Adrenal gland (tissue), 5 donors: ENCODE measurements around the gene SLC38A1.

Experiments used
- POLR2A ChIP-seq, 2 donors: fragments of 450-650 bp; IDR thresholded peaks; one replicate each; pipeline ENCODE4 v1.6.1; 2017; ENCODE audit warnings: antibody characterized with exemption in 2 of 2, mild to moderate bottlenecking in 2 of 2, moderate library complexity in 1 of 2
- TF ChIP-seq, protein P1 (sequence below), 6 experiments: fragments of 450-650 bp in 4 of 6; fragments of 200-600 bp in 2 of 6; sonication (generic) in 1 of 6; IDR thresholded peaks; 1 replicate in 5 of 6; 2 replicates in 1 of 6; pipeline versions ENCODE4 v1.5.1 to v1.8.0; 2016 to 2021; ENCODE audit warnings: antibody characterized with exemption in 6 of 6, mild to moderate bottlenecking in 2 of 6, moderate library complexity in 1 of 6
- donor health status: DM: no; HTN: no; CAD: no.

DNA sequence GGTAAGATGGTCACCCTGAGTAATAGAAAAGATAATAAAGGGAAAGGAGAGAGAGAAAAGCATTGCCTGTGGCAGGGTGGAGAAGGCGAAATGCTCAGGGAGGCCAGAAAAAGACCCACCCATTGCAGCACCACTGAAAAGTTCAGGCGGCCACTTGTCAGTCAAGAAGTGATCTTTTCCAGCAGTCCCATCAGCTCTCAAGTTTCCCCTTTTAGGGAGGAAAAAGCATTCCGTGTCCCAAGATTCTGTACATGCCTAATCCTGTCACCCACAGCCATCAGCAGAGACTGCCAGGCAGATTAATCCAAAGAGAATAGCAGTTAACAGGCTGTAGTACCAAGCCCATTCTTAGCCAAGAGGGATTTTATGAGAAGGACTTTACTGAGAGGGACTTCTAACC, 11.9 kb downstream of the SLC38A1 start:
- TF ChIP-seq, protein P1, sequence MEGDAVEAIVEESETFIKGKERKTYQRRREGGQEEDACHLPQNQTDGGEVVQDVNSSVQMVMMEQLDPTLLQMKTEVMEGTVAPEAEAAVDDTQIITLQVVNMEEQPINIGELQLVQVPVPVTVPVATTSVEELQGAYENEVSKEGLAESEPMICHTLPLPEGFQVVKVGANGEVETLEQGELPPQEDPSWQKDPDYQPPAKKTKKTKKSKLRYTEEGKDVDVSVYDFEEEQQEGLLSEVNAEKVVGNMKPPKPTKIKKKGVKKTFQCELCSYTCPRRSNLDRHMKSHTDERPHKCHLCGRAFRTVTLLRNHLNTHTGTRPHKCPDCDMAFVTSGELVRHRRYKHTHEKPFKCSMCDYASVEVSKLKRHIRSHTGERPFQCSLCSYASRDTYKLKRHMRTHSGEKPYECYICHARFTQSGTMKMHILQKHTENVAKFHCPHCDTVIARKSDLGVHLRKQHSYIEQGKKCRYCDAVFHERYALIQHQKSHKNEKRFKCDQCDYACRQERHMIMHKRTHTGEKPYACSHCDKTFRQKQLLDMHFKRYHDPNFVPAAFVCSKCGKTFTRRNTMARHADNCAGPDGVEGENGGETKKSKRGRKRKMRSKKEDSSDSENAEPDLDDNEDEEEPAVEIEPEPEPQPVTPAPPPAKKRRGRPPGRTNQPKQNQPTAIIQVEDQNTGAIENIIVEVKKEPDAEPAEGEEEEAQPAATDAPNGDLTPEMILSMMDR (IDR thresholded peaks at IDR 0.05): no peak
- no peak for TF ChIP-seq POLR2A (IDR thresholded peaks at IDR 0.05)
